H54 (cell line): Measurements from ENCODE around the gene STRIP2.
"Not testable (repeated sequence)": the region's sequence is repeated elsewhere in the genome, so short reads cannot be mapped to it uniquely, and the experiment has no call there.

Source experiments
- DNase-seq: peaks from one replicate; pipeline ENCODE4 v3.0.0; 2011; ENCODE audit warnings: low spot score, mixed read lengths; ENCODE audit not compliant: insufficient read length
- FAIRE-seq: peaks from 3 replicates; lab custom pipeline; 2011; peaks lifted over from hg19 to GRCh38; lab: Jason Lieb, UNC
- POLR2A ChIP-seq: IDR thresholded peaks from 2 replicates; pipeline ENCODE4 v1.6.1; 2011; ENCODE audit warnings: low read depth, mild to moderate bottlenecking, low read length

Gene STRIP2

DNA sequence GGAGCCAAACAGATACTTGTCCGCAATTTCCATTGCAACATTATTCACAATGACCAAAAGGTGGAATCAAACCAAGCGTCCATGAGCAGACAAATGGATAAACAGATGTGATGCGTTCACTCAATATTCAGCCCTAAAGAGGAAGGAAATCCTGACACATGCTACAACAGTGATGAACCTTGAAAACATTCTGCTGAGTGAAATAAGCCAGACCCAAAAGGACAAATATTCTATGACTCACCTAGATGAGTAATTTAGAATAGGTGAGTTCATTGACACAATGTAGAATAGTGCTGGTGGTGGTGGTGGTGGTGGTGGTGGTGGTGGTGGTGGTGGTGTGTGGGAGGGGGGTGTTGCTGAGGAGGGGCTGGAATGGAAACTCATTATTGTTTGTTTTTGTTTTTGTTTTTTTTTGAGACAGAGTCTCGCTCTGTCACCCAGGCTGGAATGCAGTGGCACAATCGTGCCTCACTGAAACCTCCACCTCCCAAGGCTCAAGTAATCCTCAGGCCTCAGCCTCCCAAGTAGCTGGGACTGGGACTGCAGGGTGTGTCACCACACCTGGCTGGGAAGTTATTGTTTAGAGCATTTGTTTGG lies 96.7 kb downstream of the STRIP2 start:
- no peak for TF ChIP-seq POLR2A
- FAIRE-seq, result no peak
- DNase-seq, result peak; percentile 44

- no peak for TF ChIP-seq POLR2A
- FAIRE-seq (no peak), DNase-seq (no peak)
These were observed 97.5 kb downstream of the STRIP2 start for GRCh38 chr7:129531721-129532120.

GRCh38 chr7:129532375-129532774 lies 98.1 kb downstream of the STRIP2 start:
- DNase-seq, result no peak
- TF ChIP-seq POLR2A, result no peak
- FAIRE-seq, result no peak

DNA sequence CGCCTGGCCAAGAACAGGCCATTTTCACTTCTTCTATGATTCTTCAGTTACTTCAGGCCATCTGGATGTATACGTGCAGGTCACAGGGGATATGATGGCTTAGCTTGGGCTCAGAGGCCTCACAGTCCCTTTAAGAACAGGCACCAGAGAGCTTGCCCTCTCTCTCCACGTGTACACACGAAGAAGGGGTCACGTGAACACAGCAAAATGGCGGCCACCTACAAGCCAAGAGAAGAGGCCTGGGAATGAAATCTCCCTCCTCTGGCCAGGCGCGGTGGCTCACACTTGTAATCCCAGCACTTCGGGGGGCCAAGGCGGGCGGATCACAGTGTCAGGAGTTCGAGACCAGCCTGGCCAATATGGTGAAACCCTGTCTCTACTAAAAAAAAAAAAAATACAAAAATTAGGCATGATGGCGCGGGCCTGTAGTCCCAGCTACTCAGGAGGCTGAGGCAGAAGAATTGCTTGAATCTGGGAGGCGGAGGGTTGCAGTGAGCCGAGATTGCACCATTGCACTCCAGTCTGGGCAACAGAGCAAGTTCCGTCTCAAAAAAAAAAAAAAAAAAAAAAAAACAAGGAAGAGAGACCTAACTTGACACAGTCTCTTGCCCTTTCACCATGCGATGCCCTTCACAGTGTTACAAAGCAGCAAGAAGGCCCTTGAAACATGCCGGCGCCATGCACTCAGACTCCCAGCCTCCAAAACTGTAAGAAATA lies 100.5 kb downstream of the STRIP2 start:
- DNase-seq, FAIRE-seq: not testable (repeated sequence)

DNA sequence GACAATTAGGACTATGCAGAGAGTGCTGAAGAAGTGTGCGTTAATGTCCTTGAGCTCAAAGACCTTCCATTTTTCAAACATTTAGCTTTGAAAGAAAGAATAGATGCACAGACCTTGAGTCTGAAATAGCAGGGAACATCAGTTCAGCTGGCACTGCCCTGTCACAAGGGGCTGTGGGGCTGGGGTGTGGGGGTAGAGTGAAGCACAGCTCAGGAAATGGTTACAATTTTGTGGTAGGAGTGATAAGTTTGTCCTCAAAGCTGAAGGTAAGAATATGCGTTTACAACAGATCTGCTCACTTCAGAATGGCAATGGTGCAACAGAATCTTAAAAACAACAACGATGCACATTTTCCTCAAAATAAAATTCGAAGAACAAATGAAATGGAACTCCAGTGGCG lies 101.7 kb downstream of the STRIP2 start:
- DNase-seq (no peak), FAIRE-seq (no peak)
- no peak for TF ChIP-seq POLR2A

- no peak for FAIRE-seq
- TF ChIP-seq POLR2A, result no peak
These were observed 102.1 kb downstream of the STRIP2 start for GRCh38 chr7:129536323-129536722.

More at GRCh38 chr7:129536323-129536722, 102.1 kb downstream of the STRIP2 start:
- no peak for DNase-seq
